ENCODE results near the gene LEMD1.

DNA sequence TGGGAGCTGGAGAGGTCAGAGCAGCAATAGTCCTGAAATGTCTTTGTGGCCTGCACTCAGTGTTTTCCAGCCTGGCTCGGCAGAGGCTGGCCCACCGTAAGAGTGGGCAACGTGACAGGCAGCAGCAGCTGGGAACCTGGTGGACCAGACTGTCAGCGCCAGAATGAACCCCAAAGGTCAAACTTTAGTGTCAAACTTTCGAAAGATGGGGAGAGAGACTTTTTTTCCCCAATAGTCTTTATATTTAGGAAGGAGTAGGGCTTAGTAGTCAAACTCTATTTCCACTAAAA is 23.7 kb upstream of the LEMD1 start:
- TF ChIP-seq, protein P1, sequence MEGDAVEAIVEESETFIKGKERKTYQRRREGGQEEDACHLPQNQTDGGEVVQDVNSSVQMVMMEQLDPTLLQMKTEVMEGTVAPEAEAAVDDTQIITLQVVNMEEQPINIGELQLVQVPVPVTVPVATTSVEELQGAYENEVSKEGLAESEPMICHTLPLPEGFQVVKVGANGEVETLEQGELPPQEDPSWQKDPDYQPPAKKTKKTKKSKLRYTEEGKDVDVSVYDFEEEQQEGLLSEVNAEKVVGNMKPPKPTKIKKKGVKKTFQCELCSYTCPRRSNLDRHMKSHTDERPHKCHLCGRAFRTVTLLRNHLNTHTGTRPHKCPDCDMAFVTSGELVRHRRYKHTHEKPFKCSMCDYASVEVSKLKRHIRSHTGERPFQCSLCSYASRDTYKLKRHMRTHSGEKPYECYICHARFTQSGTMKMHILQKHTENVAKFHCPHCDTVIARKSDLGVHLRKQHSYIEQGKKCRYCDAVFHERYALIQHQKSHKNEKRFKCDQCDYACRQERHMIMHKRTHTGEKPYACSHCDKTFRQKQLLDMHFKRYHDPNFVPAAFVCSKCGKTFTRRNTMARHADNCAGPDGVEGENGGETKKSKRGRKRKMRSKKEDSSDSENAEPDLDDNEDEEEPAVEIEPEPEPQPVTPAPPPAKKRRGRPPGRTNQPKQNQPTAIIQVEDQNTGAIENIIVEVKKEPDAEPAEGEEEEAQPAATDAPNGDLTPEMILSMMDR (IDR thresholded peaks at IDR 0.05): no peak
- no peak for TF ChIP-seq POLR2AphosphoS5 (IDR thresholded peaks at IDR 0.05; ENCODE audit: low read depth, low read length)
